GM04503 (cell line): ENCODE measurements around the gene NCK1.
A peak's percentile ranks its signal among the peaks of the same experiment; 100 is the strongest.
"Not testable (repeated sequence)": the region's sequence is repeated elsewhere in the genome, so short reads cannot be mapped to it uniquely, and the experiment has no call there.

ENCODE experiments used
- DNase-seq: peaks from one replicate; pipeline ENCODE4 v3.0.0-alpha.2; 2012; ENCODE audit warnings: low read depth

Gene NCK1

DNA sequence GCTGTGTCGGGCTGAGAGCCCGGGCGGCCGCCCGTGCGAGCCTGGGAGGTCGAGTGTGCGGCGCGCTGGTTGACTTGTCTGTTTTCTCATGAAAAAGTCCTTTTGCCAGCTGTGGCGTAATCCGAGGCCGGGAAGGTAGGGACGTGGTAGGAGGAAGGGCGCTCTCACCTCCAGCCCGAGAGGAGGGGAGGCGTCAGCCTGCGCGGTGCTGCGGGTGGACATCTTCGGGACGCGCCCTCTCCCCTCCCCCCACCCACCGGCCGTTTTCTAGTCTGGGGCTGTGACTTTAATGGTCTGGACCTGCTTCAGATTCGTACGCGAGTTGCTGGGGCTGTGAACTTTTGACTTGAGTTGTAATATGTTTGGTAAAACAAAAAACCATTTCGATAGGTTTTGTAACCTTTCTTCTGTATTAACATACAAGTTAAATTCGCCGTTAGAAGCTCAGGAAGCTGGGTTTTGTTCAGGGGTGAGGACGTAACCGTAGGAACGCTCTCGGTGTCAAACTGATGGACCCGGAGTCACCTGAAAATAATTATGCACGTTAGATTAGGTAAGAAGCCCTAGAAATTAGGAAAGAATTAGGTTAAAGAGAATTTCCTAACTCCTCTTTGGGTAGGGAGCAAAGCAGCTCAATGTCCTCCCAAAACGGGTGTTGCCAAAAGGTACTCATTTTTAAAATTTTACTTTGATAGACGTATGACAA lies 762 bp downstream of the NCK1 start:
- no peak for DNase-seq

DNA sequence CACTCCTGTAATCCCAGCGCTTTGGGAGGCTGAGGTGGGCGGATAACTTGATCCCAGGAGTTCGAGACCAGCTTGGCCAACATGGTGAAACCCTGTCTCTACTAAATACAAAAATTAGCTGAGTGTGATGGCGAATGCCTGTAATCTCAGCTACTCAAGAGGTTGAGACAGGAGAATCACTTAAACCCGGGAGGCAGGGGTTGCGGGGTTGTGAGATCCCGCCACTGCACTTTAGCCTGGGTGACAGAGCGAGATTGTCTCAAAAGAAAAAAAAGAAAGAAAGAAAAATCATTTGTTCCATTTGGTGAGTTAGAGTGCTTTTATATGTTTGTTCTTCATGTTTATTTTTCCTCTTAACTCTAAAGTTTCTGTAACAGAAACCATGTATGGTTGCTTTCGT lies 7.3 kb downstream of the NCK1 start:
- DNase-seq, result no peak

DNA sequence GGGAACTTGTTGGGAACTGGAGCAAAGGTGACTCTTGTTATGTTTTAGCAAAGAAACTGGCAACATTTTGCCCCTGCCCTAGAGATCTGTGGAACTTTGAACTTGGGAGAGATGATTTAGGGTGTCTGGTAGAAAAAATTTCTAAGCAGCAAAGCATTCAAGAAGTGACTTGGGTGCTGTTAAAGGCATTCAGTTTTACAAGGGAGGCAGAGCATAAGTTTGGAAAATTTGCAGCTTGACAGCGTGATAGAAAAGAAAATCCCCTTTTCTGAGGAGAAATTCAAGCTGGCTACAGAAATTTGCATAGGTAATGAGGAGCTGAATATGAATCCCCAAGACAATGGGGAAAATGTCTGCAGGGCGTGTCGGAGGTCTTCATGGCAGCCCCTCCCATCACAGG lies 10.2 kb downstream of the NCK1 start:
- DNase-seq, result not testable (repeated sequence)

DNA sequence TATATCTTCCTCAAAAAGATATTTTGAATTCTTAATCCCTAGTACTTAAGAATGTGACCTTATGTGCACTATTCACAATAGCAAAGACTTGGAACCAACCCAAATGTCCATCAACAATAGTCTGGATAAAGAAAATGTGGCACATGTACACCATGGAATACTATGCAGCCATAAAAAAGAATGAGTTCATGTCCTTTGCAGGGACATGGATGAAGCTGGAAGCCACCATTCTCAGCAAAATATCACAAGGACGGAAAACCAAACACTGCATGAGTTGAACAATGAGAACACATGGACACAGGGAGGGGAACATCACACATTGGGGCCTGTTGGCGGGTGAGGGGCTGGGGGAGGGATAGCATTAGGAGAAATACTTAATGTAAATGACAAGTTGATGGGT lies 17.5 kb downstream of the NCK1 start:
- not testable (repeated sequence) for DNase-seq

DNA sequence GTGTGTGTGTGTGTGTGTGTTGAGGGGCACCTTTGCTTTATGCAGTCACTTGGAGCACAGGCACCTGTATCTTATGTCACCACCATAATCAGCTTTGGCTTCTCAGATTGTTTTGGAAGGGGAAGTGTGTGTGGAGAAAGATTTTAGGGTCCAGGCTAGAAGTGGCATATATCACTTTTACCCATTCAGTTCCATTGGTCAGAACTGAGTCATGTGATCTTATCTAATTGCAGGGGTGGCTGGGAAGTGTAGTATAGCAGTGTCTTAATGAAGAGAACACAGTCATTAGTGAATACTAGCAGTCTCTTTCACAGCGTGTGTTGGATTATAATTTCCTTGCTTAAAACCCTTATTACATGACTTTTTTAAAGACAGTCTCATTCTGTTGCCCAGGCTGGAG lies 20.6 kb downstream of the NCK1 start:
- no peak for DNase-seq

DNA sequence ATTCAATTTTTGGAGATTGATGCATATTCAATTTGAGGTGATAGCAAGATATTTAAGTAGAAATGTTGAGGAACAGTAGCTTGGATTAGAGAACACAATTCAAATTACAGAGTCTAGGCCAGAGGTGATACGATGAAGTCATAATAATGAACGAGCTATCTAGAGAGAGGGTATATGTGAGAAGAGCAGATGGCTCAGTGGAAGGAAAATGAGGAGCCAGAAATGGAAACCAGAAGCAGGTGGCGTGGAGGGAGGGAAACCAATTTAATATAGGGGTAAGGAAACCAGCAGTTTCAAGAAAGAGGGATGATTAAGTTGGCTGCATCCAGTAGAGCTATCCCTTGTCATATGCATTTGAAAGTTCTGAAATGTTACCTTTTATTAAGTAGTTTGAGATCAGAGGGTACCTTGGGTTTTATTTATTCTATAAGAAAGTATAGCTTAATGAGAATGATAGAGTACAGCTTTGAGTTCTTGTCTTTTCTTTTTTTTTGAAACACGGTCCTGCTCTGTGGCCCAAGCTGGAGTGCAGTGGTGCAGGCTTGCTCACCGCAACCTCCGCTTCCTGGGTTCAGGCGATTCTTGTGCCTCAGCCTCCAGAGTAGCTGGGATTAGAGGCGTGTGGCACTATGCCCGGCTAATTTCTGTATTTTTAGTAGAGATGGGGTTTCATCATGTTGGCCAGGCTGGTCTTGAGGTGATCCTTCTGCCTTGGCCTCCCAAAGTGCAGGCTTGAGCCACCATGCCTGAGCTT lies 22.1 kb downstream of the NCK1 start:
- no peak for DNase-seq

DNA sequence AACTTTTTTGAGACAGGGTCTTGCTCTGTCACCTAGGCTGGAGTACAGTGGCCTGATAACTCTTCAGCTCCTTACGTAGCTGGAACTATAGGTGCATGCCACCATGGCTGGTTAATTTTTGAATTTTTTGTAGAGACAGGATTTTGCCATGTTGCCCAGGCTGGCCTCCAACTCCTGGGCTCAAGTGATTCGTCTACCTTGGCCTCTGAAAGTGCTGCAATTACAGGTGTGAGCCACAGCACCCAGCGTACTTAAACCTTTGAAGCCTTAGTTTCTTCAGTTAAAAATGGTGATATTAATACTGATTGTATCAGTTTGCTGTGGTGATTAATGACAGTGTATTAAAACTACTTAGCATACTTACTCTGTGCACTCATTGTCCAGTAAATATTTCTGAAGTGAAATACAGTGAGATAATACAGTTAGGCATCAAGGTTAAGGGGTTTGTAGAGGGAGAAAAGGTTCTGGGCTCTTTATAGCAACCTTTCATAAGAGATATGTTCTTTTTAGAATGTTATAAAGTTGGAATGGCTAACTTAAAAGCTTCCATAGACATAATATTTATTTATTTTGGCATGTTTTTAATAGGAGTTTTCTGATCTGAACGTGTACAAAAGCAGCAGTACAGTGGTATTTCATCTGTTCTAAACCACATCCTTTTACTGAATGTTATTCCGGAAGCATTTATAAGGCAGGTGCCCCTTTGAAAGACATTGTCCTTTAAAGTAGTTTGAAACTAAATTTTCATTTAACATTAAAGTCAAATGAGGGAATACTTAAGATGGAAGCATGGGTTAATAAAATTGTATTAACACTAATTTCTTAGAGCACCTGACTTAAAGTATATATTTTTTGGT lies 23.6 kb downstream of the NCK1 start:
- DNase-seq, result no peak

DNA sequence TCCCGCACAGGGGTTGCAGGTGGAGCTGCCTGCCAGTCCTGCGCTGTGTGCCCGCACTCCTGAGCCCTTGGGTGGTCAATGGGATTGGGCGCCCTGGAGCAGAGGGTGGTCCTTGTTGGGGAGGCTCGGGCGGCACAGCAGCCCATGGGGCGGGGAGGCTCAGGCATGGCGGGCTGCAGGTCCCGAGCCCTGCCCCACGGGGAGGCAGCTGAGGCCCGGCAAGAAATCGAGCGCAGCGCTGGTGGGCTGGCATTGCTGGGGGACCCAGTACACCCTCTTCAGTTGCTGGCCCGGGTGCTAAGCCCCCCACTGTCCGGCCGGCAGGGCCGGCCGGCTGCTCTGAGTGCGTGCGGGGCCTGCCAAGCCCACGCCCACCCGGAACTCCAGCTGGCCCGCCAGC lies 27.9 kb downstream of the NCK1 start:
- DNase-seq, result no peak

DNA sequence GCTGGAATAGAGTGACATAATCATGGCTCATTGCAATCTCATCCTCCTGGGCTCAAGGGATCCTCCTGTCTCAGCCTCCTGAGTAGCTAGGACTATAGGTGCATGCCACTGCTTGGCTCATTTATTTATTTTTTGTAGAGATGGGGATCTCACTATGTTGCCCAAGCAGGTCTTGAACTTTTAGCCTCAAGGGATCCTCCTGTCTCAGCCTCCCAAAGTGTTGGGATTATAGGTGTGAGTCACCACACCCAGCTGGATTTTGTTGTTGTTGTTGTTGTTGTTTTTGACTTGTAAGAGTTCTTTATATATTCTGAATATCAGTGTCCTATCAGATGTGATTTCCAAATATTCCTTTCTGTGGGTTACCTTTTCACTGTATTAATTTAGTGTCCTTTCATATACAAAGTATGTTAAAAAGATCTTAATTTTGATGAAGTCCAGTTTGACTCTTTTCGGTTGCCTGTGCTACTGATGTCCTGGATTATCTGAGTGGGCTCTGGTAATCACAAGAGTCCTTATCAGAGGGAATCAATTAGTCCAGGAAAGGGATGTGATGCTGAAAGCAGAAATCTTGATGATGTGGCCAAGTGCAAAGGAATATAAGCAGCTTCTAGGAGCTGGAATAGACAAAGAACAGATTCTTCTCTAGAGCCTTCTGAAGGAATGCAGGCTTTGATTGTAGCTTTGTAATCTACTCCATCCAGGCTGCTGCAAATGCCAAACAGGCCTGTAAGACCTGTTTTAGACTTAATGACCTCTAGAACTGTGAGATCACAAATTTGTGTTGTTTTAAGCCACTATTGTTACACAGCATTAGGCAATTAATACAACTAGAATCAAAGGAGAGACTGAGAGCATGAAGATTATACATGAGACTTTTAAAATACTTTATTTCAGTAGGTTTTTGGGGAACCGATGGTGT lies 30.2 kb downstream of the NCK1 start:
- DNase-seq, result no peak

DNA sequence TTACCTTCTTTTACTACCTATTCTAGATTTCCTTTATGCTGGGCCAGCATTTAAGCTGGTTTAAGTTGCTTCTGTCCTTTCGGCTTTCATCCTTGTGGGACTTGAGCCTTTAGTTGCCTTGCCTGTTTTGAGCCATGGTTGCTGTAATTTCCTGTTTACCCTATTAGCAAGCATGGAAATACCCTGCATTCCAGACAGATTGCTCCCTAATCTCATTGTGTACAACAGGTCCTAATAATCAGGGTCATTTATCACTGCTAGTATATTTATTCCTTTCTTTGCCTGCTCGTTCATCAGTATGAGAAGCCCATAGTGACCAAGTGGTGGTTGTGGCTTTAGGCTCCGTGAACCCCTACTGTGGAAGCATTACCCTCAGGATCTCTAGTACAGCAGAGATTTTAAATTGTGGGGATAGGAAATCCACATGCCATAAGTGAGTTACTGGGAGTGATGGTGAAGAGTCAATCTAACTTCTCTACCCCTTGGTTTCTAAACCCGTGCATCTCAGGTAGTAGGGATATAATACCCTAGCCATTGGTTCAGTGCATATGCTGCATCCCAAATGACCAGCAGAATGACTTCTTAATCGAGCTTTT lies 31.9 kb downstream of the NCK1 start:
- peak; percentile 46 for DNase-seq

DNA sequence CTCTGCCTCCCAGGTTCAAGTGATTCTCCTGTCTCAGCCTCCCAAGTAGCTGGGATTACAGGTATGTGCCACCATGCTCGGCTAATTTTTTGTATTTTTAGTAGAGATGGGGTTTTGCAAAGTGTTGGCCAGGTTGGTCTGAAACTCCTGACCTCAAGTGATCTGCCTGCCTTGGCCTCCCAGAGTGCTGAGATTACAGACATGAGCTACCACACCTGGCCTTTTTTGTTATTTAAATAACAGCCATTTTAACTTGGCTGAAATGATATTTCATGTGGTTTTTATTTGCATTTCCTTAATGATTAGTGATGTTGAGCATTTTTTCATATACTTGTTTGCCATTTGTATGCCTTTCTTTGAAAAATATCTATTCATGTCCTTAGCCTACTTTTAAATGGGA lies 35.2 kb downstream of the NCK1 start:
- DNase-seq, result not testable (repeated sequence)

DNA sequence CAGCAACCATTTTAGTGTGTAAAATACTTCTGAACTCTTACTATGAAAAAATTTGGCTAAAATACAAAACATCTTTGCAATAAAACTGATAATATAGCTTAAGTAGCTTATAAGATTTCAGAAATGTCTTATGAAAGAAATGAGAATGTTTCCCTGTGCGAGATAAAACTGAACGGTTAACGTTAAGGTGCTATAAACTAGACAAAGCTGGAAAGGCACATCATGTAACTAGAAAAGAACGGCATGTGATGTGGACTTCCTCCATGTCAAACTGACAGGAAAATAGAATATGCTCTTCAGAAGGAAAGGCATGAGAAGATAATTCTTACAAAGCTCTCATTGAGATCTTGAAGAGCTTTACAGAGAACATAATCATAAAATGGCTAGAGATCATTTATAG lies 36.5 kb downstream of the NCK1 start:
- no peak for DNase-seq

DNA sequence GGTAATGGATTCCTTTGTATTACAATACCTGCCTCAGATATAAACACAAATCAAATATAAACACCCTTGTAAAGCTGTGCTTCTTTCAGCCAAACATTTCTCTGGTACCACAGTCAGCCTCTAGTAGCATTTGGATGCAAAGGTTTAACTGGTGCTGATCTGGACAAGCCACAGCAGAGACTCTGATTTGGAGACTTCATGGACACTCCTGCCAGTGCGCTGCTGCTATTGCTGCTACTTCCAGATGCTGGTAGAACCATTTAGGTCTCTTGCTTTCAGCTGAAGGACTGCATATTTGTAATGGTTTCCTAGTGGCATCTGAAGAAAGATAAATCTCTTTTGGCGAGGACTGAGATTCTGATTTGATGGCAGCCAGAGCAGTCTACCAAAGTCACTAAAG lies 36.9 kb downstream of the NCK1 start:
- peak; percentile 9 for DNase-seq

DNA sequence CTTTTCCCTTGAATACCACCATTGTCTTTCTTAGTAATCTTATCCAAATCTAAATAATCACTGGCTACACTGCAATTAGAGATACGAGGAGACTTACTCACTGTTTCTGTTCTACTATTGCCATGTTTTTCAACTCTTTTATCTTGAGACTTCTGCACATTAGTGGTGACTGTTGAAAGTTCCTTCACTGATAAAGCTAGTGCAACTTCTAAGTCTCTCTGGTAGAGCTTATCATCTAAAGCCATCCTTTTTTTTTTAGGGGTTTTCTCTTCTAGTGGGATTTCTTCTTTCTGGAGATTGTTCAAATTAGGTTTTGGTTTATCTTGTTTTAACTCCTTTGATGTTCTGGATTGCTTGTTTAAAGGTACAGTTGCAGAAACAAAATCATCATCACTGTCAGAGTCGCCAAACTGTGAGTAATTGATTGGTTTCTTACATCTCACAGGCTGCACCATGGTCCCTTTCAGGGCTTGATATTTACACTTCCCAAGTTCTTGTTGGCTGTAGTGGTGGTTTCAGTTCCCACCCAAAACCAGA lies 37.7 kb downstream of the NCK1 start:
- DNase-seq, result no peak

DNA sequence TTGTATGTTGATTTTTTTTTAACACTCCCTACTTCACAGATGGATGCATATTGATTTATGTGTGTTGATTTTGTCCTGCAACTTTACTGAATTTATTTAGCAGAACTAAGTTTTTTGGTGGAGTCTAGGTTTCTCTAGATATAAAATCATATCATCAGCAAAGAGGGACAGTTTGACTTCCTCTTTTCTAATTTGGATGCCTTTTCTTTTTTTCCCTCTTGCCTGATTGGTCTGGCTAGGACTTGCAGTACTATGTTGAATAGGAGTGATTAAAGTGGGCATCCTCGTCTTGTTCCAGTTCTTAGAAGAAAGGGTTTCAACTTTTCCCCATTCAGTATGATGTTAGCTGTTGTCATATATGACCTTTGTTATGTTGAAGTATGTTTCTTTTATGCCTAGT lies 38.7 kb downstream of the NCK1 start:
- DNase-seq, result not testable (repeated sequence)

DNA sequence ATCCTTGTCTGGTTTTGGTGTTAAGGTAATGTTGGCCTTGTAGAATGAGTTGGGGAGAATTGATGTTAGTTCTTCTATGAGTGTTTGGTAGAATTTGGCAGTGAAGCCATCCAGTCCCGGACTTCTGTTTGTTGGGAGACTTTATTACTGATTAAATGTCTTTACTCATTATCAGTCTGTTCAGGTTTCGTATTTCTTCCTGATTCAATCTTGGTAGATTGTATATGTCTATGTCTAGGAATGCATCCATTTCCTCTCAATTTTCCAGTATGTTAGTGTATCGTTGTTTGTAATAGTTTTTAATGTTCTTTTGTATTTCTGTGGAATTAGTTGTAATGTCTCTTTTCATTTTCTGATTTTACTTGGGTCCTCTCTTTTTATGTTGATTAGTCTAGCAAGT lies 39.4 kb downstream of the NCK1 start:
- no peak for DNase-seq

DNA sequence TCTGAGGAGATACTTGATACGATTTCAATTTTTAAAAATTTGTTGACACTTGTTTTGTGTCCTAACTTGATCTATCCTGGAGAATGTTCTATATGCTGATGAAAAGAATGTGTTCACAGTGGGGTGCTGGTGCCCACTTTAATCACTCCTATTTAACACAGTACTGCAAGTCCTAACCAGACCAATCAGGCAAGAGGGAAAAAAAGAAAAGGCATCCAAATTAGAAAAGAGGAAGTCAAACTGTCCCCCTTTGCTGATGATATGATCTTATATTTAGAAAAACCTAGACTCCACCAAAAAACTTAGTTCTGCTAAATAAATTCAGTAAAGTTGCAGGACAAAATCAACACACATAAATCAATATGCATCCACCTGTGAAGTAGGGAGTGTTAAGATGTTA lies 40.5 kb downstream of the NCK1 start:
- DNase-seq, result not testable (repeated sequence)

DNA sequence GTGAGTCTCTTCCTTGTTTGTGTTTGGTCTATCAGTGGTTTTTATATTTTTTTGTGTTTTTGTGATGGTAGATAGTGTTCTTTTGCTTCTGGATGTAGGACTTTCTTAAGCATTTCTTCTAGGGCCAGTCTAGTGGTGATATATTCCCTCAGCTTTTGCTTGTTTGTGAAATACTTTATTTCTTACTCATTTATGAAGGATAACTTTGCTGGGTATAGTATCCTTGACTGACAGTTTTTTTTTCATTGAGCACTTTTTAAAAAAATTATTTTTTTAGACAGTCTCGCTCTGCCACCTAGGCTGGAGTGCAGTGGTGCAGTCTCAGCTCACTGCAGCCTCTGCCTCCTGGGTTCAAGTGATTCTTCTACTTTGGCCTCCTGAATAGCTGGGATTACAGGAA lies 41.9 kb downstream of the NCK1 start:
- DNase-seq, result no peak

DNA sequence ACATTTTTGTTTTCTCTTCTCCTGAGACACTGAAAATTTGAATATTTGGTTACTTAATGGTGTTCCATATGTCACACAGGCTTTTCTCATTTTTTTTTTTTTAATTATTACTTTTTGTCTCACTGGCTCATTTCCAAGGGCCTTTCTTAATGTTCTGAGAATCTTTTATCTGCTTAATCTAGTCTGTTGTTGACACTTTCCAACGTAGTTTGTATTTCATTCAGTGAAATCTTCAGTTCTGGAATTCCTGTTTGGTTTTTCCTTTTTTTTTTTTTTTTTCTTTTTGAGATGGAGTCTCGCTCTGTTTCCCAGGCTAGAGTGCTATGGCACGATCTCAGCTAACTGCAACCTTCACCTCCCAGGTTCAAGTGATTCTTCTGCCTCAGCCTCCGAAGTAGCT lies 42.7 kb downstream of the NCK1 start:
- no peak for DNase-seq

DNA sequence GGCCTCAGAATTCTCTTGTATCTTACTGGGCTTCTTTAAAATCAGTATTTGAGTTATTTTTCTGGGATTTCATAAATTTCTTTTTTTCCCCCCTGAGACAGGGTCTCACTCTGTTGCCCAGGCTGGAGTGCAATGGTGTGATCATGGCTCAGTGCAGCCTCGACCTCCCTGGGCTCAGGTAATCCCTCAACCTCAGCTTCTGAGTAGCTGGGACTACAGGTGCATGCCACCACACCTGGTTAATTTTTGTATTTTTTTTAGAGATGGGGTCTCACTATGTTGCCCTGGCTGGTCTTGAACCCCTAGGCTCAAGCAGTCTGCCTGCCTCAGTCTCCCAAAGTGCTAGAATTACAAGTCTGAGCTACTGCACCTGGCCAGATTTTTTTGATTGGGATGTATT lies 43.5 kb downstream of the NCK1 start:
- DNase-seq, result no peak

DNA sequence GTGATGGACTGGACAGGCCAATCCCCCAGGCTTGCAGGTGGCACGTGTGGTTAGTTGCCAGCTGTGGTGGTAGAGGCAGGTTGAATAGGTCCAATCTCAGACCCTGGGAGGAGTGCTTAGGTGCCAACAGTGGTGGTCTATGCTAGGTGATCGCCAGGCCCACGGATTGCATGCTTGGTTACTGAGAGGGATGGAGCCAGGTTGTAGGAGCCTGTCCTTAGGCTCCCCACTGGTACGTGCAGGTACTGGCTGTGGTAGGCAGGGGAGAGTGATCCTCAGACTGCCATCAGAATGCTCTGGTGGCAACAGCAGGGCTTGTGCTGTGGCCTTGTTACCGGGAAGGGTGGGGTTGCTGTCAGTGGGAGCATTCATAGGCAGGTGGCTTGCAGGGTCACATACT lies 44.7 kb downstream of the NCK1 start:
- no peak for DNase-seq
